GM21786 (cell line): ENCODE results near the gene DUSP5.

Experiments used
- ATAC-seq: cut with Tn5 transposase; IDR thresholded peaks from one replicate; pipeline ENCODE4 v1.9.1; 2021; ENCODE audit not compliant: unreplicated experiment

Gene DUSP5

GRCh38 chr10:110498982-110499795 is 1.5 kb downstream of the DUSP5 start:
- ATAC-seq: peak; percentile 19

GRCh38 chr10:110499796-110500514 is 2.2 kb downstream of the DUSP5 start:
- no peak for ATAC-seq

GRCh38 chr10:110500515-110500905 is 2.8 kb downstream of the DUSP5 start:
- ATAC-seq: no peak

GRCh38 chr10:110501142-110501937 is 3.6 kb downstream of the DUSP5 start:
- no peak for ATAC-seq

GRCh38 chr10:110502072-110502845 is 4.6 kb downstream of the DUSP5 start:
- no peak for ATAC-seq

GRCh38 chr10:110502851-110503301 is 5.2 kb downstream of the DUSP5 start:
- ATAC-seq: peak; percentile 33

- no peak for ATAC-seq
Observed at GRCh38 chr10:110503528-110504110, 5.9 kb downstream of the DUSP5 start.

GRCh38 chr10:110504111-110504735 is 6.5 kb downstream of the DUSP5 start:
- peak; percentile 63 for ATAC-seq

GRCh38 chr10:110505130-110505770 is 7.5 kb downstream of the DUSP5 start:
- ATAC-seq: no peak

- ATAC-seq: no peak
Observed at GRCh38 chr10:110506448-110506847, 8.7 kb downstream of the DUSP5 start.

GRCh38 chr10:110507346-110507745 is 9.6 kb downstream of the DUSP5 start:
- ATAC-seq: no peak

GRCh38 chr10:110508159-110508788 is 10.6 kb downstream of the DUSP5 start:
- no peak for ATAC-seq

- ATAC-seq: no peak
Observed at GRCh38 chr10:110508806-110509544, 11.3 kb downstream of the DUSP5 start.

GRCh38 chr10:110509560-110509959 is 11.9 kb downstream of the DUSP5 start:
- no peak for ATAC-seq

GRCh38 chr10:110510086-110510485 is 12.4 kb downstream of the DUSP5 start:
- ATAC-seq: no peak

- no peak for ATAC-seq
Observed at GRCh38 chr10:110510730-110511129, 13.0 kb downstream of the DUSP5 start.

GRCh38 chr10:110511734-110512449 is 14.2 kb downstream of the DUSP5 start:
- ATAC-seq: no peak
